Esophagus squamous epithelium (tissue), 5 donors: ENCODE results near the gene CBX4. TPM values are rescaled to one million over a fixed set of nuclear protein-coding genes. Genes with fewer than 3 reads are reported as not detected.

Experiments
- DNase-seq: peaks from one replicate; lab custom pipeline; 2025; lab: John Stamatoyannopoulos, UW
- H3K27ac ChIP-seq, 4 donors: fragments of 200-600 bp; sonication (generic); one replicate each; pipeline ENCODE4 v1.5.1; 2016 to 2019; ENCODE audit warnings: mild to moderate bottlenecking in 1 of 4
- H3K27me3 ChIP-seq, 4 donors: fragments of 200-600 bp; sonication (generic); 1 replicate in 3 of 4; 2 replicates in 1 of 4; pipeline versions ENCODE4 v1.5.1 to v1.6.0; 2017 to 2021; ENCODE audit warnings: antibody characterized with exemption in 1 of 4
- H3K36me3 ChIP-seq, 3 donors: fragments of 200-600 bp; sonication (generic); one replicate each; pipeline ENCODE4 v1.5.1; 2016 to 2019
- H3K4me1 ChIP-seq, 3 donors: fragments of 200-600 bp; sonication (generic); one replicate each; pipeline ENCODE4 v1.5.1; 2017 to 2019
- H3K4me3 ChIP-seq, 4 donors: fragments of 200-600 bp; sonication (generic); 1 replicate in 3 of 4; 2 replicates in 1 of 4; pipeline ENCODE4 v1.5.1; 2016 to 2019; ENCODE audit warnings: mild to moderate bottlenecking in 2 of 4, moderate library complexity in 1 of 4
- H3K9me3 ChIP-seq, 3 donors: fragments of 200-600 bp; sonication (generic); one replicate each; pipeline ENCODE4 v1.5.1; 2016 to 2019
- POLR2A ChIP-seq, 4 donors: fragments of 450-650 bp; IDR thresholded peaks; one replicate each; pipeline ENCODE4 v1.6.1; 2017; ENCODE audit warnings: antibody characterized with exemption in 4 of 4, mild to moderate bottlenecking in 4 of 4, moderate library complexity in 3 of 4
- WGBS, 2 donors: methylation state at CpG; one replicate each; pipeline ENCODE4 v1.1.5; 2018; 5-methylcytosine and 5-hydroxymethylcytosine counted together
- intact Hi-C: fragments of 100-400 bp; cut with DNase I; formaldehyde crosslinking; loops from one replicate; pipeline ENCODE4 v1.15.0; 2022
- total RNA-seq, 4 donors: library from RNA; depleted of rRNA; stranded (reverse); fragments of >200 nt; gene quantifications; one replicate each; pipeline ENCODE4 v1.1.0, GENCODE V29; 2016
- TF ChIP-seq, protein P1 (sequence below), 6 experiments: fragments of 450-650 bp in 4 of 6; fragments of 200-600 bp in 2 of 6; sonication (generic) in 2 of 6; IDR thresholded peaks; one replicate each; pipeline ENCODE4 v1.5.1; 2016 to 2019; ENCODE audit warnings: antibody characterized with exemption in 6 of 6, mild to moderate bottlenecking in 4 of 6, moderate library complexity in 4 of 6
- donor health status: DM: yes; HTN: yes; CAD: no.

CBX4 gene
- total RNA-seq, 4 donors from 2014 or later: 9.0 to 26.3 (median 17.1) TPM

GRCh38 chr17:79802039-79802735 is 37.1 kb downstream of the CBX4 start:
- peaks cover 56 to 80% (median 76%) of the 10 kb centered on the region in 3 donors for H3K4me1 ChIP-seq
- H3K27me3 ChIP-seq: peaks cover 41 to 99% (median 91%) of the 10 kb centered on the region in 4 donors
- H3K27ac ChIP-seq: no peak overlapping the region
- TF ChIP-seq POLR2A (IDR thresholded peaks at IDR 0.05): no peak
- TF ChIP-seq, protein P1, sequence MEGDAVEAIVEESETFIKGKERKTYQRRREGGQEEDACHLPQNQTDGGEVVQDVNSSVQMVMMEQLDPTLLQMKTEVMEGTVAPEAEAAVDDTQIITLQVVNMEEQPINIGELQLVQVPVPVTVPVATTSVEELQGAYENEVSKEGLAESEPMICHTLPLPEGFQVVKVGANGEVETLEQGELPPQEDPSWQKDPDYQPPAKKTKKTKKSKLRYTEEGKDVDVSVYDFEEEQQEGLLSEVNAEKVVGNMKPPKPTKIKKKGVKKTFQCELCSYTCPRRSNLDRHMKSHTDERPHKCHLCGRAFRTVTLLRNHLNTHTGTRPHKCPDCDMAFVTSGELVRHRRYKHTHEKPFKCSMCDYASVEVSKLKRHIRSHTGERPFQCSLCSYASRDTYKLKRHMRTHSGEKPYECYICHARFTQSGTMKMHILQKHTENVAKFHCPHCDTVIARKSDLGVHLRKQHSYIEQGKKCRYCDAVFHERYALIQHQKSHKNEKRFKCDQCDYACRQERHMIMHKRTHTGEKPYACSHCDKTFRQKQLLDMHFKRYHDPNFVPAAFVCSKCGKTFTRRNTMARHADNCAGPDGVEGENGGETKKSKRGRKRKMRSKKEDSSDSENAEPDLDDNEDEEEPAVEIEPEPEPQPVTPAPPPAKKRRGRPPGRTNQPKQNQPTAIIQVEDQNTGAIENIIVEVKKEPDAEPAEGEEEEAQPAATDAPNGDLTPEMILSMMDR (IDR thresholded peaks at IDR 0.05): no peak
- 6 to 9% methylated on average over 7 to 9 of the region's 11 CpGs for WGBS, 2 donors
- no peaks in the 10 kb centered on the region for H3K36me3 ChIP-seq
- DNase-seq: no peak
- intact Hi-C loops: no loop called here
- H3K9me3 ChIP-seq: no peaks in the 10 kb centered on the region
- no peak overlapping the region for H3K4me3 ChIP-seq

GRCh38 chr17:79801156-79802038 is 37.8 kb downstream of the CBX4 start:
- peaks cover 57 to 83% (median 79%) of the 10 kb centered on the region in 3 donors for H3K4me1 ChIP-seq

DNA sequence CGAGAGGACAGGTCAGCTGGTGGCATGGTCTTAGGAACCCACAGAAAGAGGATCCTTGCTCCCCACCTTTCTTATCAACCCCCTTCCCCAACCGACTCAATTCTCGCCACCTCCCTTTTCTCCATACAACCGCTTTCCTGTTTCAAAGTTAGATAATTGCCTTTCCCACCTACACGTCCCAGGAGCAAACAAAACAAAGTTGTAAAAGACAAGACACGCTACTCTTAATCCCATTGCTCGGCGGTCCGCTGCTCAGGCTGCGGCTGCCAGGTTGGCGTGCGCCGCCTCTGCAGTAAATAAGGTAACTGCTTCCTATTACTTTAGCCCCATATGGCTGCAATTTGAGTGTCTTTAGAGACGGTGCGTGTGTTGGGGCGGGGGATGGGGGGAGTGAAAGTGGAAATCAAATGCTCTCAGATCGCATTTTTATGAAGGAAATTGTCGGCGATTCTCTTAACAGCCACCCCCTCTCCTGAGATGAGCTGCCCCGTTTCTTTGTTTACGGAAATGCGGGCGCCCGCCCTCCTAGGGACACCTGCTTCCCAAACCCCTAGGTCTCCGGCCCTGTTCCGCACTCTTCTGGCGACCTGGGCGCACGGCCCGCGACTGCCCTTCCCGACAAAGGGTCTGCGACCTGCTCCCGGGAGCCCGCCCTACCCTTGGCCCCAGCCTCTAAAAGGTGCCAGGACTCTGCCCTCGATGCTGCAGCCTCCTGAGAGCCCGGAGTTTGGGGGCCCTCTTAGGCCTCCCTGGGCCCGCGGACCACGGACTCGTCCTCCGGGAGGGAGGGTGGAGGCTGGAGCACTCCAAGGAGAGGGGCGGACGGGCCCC is 38.7 kb downstream of the CBX4 start:
- H3K27ac ChIP-seq: peak overlapping the region in 1 of 4 donors; percentile 48
- no peaks in the 10 kb centered on the region for H3K9me3 ChIP-seq
- WGBS, 2 donors: 1 to 3% methylated on average over 20 of the region's 44 CpGs
- H3K36me3 ChIP-seq: peaks cover 0 to under 1% (median 0%) of the 10 kb centered on the region in 3 donors
- H3K27me3 ChIP-seq: peaks cover 38 to 86% (median 78%) of the 10 kb centered on the region in 4 donors
- peaks cover 64 to 91% (median 82%) of the 10 kb centered on the region in 3 donors for H3K4me1 ChIP-seq
- no peak for DNase-seq
- TF ChIP-seq, protein P1 (IDR thresholded peaks at IDR 0.05): no peak
- H3K4me3 ChIP-seq: peak overlapping the region; percentile 16 to 59 (median 40)
- intact Hi-C loops: no loop called here

More at GRCh38 chr17:79801156-79802038, 37.8 kb downstream of the CBX4 start:
- intact Hi-C loops: no loop called here
- peaks cover 41 to 91% (median 85%) of the 10 kb centered on the region in 4 donors for H3K27me3 ChIP-seq
- H3K9me3 ChIP-seq: no peaks in the 10 kb centered on the region
- no peak for TF ChIP-seq POLR2A (IDR thresholded peaks at IDR 0.05)
- TF ChIP-seq, protein P1 (IDR thresholded peaks at IDR 0.05): no peak
- no peak for DNase-seq
- H3K36me3 ChIP-seq: no peaks in the 10 kb centered on the region
- WGBS, 2 donors: 9 to 24% methylated on average over 3 to 16 of the region's 52 CpGs
- H3K27ac ChIP-seq: peak overlapping the region in 1 of 4 donors; percentile 48
- peak overlapping the region; percentile 16 to 59 (median 40) for H3K4me3 ChIP-seq

GRCh38 chr17:79799538-79800324 is 39.5 kb downstream of the CBX4 start:
- H3K4me1 ChIP-seq: peaks cover 64 to 87% (median 77%) of the 10 kb centered on the region in 3 donors
- H3K36me3 ChIP-seq: peaks cover 0 to 9% (median 0%) of the 10 kb centered on the region in 3 donors
- intact Hi-C loops: loop anchor here (5.0 kb wide), 1 partner anchor 43 kb away; no protein-coding TSS in a partner anchor
- H3K27ac ChIP-seq: no peak overlapping the region
- 2 to 5% methylated on average over 22 to 25 of the region's 31 CpGs for WGBS, 2 donors
- peak overlapping the region in 1 of 4 donors; percentile 59 for H3K4me3 ChIP-seq
- no peak for DNase-seq
- TF ChIP-seq, protein P1 (IDR thresholded peaks at IDR 0.05): no peak
- TF ChIP-seq POLR2A (IDR thresholded peaks at IDR 0.05): no peak
- H3K9me3 ChIP-seq: no peaks in the 10 kb centered on the region
- H3K27me3 ChIP-seq: peaks cover 36 to 85% (median 70%) of the 10 kb centered on the region in 4 donors
